GM23338 (cell line): ENCODE results near the gene ADGRL1.
A peak's percentile ranks its signal among the peaks of the same experiment; 100 is the strongest.

Experiments used
- CREB1 ChIP-seq: fragments of 250-450 bp; sonication (Bioruptor Pico); IDR thresholded peaks from 2 replicates; pipeline ENCODE4 v1.5.0; 2020; ENCODE audit warnings: low read depth, mild to moderate bottlenecking, moderate library complexity
- EZH2 ChIP-seq: fragments of 200-600 bp; sonication (generic); IDR thresholded peaks from one replicate; pipeline ENCODE4 v1.8.0; 2017; ENCODE audit warnings: antibody characterized with exemption, mild to moderate bottlenecking, low read depth; ENCODE audit not compliant: unreplicated experiment
- EZH2phosphoT487 ChIP-seq: fragments of 200-600 bp; sonication (generic); IDR thresholded peaks from one replicate; pipeline ENCODE4 v1.8.1; 2018; ENCODE audit warnings: antibody characterized with exemption; ENCODE audit not compliant: unreplicated experiment
- JUNB ChIP-seq: IDR thresholded peaks from one replicate; pipeline ENCODE4 v1.6.1; 2016; ENCODE audit warnings: antibody characterized with exemption; ENCODE audit not compliant: unreplicated experiment
- NANOG ChIP-seq: IDR thresholded peaks from 2 replicates; pipeline ENCODE4 v1.6.1; 2016; ENCODE audit warnings: antibody characterized with exemption, borderline replicate concordance
- POLR2AphosphoS5 ChIP-seq: IDR thresholded peaks from 2 replicates; pipeline ENCODE4 v1.6.1; 2016; ENCODE audit warnings: antibody characterized with exemption, low read depth
- STAT1 ChIP-seq: IDR thresholded peaks from one replicate; pipeline ENCODE4 v1.6.1; 2016; ENCODE audit warnings: antibody characterized with exemption; ENCODE audit not compliant: unreplicated experiment
- ZNF114 ChIP-seq: fragments of 250-450 bp; sonication (Bioruptor Pico); IDR thresholded peaks from 2 replicates; pipeline ENCODE4 v1.5.0; 2020; ENCODE audit warnings: mild to moderate bottlenecking, moderate library complexity
- ZNF331 ChIP-seq: fragments of 250-450 bp; sonication (Bioruptor Pico); IDR thresholded peaks from 2 replicates; pipeline ENCODE4 v1.5.0; 2020; ENCODE audit warnings: low read depth, mild to moderate bottlenecking, moderate library complexity
- TF ChIP-seq, protein P1 (sequence below), 2 experiments: fragments of 200-600 bp in 1 of 2; sonication (generic) in 1 of 2; conservative IDR thresholded peaks; 2 replicates each; pipeline versions ENCODE4 v1.5.1 to v1.6.1; 2016 to 2017; ENCODE audit warnings: antibody characterized with exemption in 2 of 2, low read depth in 2 of 2, mild to moderate bottlenecking in 2 of 2, moderate library complexity in 1 of 2
- TF ChIP-seq, protein P2 (sequence below): IDR thresholded peaks from 2 replicates; pipeline ENCODE4 v1.6.1; 2016; ENCODE audit warnings: antibody characterized with exemption
- TF ChIP-seq, protein P3 (sequence below): IDR thresholded peaks from one replicate; pipeline ENCODE4 v1.6.1; 2018; ENCODE audit warnings: antibody characterized with exemption; ENCODE audit not compliant: unreplicated experiment
- TF ChIP-seq, protein P4 (sequence below): fragments of 250-450 bp; sonication (Bioruptor Pico); IDR thresholded peaks from 2 replicates; pipeline ENCODE4 v1.5.0; 2020; ENCODE audit warnings: mild to moderate bottlenecking, moderate library complexity

DNA sequence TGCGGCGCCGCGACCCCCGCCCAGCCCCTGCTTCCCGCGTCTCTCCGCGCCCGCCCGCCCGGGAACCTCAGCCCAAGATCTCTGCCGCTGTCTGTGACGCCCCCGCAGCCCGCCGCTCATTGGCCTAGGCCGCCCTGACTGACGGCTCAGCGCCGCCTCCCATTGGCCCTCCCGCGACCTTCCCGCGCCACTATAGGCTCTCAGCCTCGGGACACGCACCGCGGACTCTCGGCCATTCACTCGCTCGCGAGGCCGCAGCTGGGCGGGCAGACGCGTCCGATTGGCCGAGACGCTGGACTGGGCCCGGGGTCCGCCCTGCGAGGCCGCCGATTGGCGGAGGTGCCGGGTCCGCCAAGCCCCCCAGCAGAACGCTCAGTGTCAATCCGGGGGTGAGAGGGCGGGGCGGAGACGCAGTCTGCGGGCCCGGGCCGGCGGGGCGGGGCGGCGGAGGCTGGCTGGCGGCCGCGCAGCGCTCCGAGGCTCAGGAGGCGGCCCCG lies 88.3 kb downstream of the ADGRL1 start, which contains the start of gene PRKACA:
- TF ChIP-seq, protein P1, sequence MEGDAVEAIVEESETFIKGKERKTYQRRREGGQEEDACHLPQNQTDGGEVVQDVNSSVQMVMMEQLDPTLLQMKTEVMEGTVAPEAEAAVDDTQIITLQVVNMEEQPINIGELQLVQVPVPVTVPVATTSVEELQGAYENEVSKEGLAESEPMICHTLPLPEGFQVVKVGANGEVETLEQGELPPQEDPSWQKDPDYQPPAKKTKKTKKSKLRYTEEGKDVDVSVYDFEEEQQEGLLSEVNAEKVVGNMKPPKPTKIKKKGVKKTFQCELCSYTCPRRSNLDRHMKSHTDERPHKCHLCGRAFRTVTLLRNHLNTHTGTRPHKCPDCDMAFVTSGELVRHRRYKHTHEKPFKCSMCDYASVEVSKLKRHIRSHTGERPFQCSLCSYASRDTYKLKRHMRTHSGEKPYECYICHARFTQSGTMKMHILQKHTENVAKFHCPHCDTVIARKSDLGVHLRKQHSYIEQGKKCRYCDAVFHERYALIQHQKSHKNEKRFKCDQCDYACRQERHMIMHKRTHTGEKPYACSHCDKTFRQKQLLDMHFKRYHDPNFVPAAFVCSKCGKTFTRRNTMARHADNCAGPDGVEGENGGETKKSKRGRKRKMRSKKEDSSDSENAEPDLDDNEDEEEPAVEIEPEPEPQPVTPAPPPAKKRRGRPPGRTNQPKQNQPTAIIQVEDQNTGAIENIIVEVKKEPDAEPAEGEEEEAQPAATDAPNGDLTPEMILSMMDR (conservative IDR thresholded peaks at IDR 0.05; ENCODE audit: low read depth in 2 of 2), result no peak
- no peak for TF ChIP-seq EZH2
- TF ChIP-seq, protein P2, sequence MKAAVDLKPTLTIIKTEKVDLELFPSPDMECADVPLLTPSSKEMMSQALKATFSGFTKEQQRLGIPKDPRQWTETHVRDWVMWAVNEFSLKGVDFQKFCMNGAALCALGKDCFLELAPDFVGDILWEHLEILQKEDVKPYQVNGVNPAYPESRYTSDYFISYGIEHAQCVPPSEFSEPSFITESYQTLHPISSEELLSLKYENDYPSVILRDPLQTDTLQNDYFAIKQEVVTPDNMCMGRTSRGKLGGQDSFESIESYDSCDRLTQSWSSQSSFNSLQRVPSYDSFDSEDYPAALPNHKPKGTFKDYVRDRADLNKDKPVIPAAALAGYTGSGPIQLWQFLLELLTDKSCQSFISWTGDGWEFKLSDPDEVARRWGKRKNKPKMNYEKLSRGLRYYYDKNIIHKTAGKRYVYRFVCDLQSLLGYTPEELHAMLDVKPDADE, result no peak
- peak; percentile 65 for TF ChIP-seq POLR2AphosphoS5
- peak; percentile 89 for TF ChIP-seq CREB1 (CRISPR knock-in tag)
- TF ChIP-seq, protein P3, sequence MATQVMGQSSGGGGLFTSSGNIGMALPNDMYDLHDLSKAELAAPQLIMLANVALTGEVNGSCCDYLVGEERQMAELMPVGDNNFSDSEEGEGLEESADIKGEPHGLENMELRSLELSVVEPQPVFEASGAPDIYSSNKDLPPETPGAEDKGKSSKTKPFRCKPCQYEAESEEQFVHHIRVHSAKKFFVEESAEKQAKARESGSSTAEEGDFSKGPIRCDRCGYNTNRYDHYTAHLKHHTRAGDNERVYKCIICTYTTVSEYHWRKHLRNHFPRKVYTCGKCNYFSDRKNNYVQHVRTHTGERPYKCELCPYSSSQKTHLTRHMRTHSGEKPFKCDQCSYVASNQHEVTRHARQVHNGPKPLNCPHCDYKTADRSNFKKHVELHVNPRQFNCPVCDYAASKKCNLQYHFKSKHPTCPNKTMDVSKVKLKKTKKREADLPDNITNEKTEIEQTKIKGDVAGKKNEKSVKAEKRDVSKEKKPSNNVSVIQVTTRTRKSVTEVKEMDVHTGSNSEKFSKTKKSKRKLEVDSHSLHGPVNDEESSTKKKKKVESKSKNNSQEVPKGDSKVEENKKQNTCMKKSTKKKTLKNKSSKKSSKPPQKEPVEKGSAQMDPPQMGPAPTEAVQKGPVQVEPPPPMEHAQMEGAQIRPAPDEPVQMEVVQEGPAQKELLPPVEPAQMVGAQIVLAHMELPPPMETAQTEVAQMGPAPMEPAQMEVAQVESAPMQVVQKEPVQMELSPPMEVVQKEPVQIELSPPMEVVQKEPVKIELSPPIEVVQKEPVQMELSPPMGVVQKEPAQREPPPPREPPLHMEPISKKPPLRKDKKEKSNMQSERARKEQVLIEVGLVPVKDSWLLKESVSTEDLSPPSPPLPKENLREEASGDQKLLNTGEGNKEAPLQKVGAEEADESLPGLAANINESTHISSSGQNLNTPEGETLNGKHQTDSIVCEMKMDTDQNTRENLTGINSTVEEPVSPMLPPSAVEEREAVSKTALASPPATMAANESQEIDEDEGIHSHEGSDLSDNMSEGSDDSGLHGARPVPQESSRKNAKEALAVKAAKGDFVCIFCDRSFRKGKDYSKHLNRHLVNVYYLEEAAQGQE, result no peak
- no peak for TF ChIP-seq NANOG
- TF ChIP-seq JUNB, result no peak
- no peak for TF ChIP-seq EZH2phosphoT487
- TF ChIP-seq ZNF114 (CRISPR knock-in tag), result no peak
- no peak for TF ChIP-seq ZNF331 (CRISPR knock-in tag)
- TF ChIP-seq STAT1, result no peak
- TF ChIP-seq, protein P4, sequence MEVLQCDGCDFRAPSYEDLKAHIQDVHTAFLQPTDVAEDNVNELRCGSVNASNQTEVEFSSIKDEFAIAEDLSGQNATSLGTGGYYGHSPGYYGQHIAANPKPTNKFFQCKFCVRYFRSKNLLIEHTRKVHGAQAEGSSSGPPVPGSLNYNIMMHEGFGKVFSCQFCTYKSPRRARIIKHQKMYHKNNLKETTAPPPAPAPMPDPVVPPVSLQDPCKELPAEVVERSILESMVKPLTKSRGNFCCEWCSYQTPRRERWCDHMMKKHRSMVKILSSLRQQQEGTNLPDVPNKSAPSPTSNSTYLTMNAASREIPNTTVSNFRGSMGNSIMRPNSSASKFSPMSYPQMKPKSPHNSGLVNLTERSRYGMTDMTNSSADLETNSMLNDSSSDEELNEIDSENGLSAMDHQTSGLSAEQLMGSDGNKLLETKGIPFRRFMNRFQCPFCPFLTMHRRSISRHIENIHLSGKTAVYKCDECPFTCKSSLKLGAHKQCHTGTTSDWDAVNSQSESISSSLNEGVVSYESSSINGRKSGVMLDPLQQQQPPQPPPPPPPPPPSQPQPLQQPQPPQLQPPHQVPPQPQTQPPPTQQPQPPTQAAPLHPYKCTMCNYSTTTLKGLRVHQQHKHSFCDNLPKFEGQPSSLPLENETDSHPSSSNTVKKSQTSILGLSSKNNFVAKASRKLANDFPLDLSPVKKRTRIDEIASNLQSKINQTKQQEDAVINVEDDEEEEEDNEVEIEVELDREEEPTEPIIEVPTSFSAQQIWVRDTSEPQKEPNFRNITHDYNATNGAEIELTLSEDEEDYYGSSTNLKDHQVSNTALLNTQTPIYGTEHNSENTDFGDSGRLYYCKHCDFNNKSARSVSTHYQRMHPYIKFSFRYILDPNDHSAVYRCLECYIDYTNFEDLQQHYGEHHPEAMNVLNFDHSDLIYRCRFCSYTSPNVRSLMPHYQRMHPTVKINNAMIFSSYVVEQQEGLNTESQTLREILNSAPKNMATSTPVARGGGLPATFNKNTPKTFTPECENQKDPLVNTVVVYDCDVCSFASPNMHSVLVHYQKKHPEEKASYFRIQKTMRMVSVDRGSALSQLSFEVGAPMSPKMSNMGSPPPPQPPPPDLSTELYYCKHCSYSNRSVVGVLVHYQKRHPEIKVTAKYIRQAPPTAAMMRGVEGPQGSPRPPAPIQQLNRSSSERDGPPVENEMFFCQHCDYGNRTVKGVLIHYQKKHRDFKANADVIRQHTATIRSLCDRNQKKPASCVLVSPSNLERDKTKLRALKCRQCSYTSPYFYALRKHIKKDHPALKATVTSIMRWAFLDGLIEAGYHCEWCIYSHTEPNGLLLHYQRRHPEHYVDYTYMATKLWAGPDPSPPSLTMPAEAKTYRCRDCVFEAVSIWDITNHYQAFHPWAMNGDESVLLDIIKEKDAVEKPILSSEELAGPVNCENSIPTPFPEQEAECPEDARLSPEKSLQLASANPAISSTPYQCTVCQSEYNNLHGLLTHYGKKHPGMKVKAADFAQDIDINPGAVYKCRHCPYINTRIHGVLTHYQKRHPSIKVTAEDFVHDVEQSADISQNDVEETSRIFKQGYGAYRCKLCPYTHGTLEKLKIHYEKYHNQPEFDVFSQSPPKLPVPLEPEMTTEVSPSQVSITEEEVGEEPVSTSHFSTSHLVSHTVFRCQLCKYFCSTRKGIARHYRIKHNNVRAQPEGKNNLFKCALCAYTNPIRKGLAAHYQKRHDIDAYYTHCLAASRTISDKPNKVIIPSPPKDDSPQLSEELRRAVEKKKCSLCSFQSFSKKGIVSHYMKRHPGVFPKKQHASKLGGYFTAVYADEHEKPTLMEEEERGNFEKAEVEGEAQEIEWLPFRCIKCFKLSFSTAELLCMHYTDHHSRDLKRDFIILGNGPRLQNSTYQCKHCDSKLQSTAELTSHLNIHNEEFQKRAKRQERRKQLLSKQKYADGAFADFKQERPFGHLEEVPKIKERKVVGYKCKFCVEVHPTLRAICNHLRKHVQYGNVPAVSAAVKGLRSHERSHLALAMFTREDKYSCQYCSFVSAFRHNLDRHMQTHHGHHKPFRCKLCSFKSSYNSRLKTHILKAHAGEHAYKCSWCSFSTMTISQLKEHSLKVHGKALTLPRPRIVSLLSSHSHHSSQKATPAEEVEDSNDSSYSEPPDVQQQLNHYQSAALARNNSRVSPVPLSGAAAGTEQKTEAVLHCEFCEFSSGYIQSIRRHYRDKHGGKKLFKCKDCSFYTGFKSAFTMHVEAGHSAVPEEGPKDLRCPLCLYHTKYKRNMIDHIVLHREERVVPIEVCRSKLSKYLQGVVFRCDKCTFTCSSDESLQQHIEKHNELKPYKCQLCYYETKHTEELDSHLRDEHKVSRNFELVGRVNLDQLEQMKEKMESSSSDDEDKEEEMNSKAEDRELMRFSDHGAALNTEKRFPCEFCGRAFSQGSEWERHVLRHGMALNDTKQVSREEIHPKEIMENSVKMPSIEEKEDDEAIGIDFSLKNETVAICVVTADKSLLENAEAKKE (CRISPR knock-in tag), result no peak
